HG02798 (cell line): ENCODE data around the gene LAMA5.
A peak's percentile ranks its signal among the peaks of the same experiment; 100 is the strongest.

Source experiments
- ATAC-seq: cut with Tn5 transposase; IDR thresholded peaks from one replicate; pipeline ENCODE4 v1.9.1; 2021; ENCODE audit warnings: mild to moderate bottlenecking; ENCODE audit not compliant: unreplicated experiment, poor library complexity

The LAMA5 gene

DNA sequence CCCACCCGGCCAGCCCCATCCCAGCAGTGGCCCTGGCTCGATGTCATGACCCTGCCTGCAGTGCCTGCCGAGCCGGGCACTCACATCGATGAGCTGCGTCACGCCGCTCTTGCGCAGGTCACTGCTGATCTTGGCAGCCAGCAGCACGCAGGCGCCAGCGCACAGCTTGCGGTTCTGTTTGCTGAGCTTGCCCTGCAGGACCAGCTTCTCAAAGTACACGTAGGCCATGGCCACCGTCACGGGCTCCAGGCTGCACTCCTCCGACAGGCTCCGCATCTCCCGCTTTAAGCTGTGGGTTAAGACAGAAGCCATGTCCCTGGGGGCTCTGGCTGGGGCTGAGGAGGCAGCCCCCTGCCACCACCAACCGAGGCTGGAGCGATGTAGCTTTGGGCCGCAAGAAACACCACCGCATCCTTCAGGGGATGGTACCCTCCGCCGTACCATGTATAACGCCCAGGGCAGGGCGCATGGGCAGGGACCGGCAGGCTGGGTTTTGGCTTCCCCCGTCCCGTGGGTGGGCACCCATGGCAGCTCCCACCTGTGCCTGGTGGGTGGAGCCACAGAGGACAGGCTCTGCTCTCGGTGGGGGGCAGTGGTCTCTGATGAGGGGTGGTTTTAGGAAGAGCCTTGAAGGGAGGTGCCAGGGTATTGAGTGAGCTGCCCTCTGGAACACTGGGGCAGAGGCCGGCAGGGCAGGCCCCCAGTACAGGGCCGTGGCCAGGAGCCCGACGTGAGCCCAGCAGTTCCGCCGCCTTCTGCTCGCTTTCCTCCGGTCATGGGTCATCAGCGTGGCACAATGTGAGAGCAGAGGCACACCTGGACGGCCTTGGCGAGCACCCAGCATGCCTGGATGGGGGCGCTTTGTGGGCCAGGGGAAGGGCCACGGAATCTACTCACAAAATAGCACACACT, 24.3 kb upstream of the LAMA5 start:
- ATAC-seq = no peak

DNA sequence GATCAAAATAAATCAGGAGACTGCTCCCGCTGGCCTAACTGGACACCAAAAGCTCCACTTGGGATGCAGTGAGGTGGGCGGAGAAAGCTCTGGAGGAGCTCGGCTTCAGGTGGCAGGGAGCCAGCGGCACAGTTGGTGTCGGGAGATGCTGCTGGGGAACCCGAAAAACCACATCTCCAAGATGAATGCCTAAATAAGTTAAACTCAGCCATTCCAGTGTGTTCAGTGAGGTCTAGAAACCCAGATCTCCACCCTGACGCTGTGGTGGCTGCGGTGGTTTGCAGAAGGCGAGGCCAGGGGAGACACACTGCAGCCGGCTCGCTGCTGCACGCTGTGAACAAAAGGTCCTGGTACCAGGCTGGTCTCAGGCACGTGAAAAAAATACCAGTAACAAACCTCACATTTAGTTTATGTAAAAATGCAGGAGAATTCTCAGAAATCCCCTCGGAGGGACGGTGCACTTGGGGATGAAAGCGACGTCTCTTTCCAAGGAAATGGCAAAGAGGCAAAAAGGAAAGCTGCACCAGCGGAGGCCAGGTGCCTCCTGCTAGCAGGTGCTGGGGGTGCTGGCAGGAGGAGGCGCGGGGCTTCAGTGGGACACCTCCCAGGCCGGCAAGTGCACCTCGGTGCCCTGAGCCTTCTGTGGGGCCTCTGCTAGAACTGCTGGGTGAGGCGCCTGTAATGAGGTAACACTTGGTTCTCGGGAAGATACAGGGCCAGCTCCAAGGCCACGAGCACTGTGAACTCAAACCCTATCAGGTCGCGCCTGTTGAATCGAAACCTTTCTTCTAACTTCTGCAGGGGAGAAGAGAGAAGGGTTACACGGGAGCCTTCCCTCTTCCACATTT, 23.4 kb upstream of the LAMA5 start:
- no peak for ATAC-seq

DNA sequence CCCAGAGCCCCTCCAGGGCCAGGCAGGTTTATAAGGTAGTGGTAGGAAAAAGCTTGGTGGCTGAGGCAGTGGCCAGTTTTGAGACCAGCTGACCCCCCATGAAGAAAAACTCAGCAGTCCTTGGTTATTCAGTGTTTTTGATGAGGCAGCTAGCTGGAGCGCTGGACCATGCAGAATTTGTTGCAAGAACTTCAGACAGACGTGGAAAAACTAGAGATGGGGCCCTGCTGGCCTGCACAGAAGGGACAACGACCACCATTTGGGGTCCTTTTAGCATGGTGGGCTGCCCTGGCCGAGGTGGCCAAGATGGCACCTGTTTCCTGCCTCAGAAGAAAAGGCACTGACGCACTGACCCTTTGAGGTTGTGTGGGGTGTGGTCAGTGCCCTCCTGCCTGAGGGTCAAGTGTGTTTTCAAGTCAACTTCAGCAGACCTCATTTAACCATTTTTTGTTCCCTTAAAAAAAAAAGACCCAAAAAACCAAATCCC, 22.5 kb upstream of the LAMA5 start:
- no peak for ATAC-seq

- no peak for ATAC-seq
Observed at GRCh38 chr20:62388839-62389600, 21.9 kb upstream of the LAMA5 start.

DNA sequence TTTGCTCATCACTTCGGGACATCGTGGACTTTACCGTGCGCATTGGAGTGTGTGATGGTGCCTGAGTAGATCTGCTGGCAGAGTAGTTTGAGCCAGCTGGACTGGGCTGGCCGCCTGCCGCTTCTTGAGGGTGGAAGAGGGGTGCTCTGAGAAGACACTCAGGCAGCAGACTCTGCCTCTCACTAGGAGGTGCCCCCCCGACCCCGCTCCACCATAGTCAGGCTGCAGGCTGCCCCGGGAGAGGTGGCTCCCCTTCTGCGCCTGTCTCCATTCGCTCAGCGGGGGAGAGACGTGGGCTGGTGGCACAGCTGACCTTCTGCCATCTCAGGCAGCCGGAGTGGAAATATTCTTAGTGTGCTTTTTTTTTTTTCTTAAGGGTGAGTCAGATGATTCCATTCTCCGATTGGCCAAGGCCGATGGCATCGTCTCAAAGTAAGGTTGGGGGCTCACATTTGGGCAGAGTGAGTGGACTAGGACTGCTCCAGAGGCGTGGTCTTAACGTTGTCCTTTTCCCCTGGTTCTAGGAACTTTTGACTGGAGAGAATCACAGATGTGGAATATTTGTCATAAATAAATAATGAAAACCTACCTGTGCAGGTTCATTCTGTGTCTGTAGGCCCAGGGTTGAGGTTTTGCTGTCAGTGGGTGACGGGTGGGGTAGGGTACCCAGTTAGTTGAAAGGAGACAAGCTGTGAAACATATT, 21.0 kb upstream of the LAMA5 start:
- ATAC-seq = no peak

DNA sequence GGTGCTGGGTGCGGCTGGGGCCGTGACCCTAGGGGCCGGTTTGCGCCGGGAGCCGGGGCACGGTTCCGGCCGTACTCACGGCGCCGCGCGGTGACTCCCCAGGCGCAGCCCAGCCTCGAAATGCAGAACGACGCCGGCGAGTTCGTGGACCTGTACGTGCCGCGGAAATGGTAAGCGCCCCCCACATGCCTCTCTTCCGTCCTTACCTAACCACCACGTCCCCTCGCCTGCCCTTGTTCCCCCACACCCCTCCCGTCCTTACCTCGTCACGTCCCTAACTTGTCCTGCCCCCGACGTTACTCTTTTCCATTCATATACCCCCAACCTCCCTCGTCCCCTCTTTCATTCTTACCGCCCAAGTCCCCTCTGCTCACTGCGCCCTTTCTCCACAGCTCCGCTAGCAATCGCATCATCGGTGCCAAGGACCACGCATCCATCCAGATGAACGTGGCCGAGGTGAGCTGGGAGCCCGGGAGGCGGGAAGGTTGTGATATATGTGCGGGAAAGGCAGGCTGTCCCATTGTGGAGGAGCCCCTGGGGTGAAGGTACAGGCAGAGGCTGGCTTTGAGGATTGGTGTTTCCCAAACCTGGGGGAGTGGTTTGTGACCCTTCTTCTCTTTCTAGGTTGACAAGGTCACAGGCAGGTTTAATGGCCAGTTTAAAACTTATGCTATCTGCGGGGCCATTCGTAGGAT, 20.3 kb upstream of the LAMA5 start:
- ATAC-seq = no peak

DNA sequence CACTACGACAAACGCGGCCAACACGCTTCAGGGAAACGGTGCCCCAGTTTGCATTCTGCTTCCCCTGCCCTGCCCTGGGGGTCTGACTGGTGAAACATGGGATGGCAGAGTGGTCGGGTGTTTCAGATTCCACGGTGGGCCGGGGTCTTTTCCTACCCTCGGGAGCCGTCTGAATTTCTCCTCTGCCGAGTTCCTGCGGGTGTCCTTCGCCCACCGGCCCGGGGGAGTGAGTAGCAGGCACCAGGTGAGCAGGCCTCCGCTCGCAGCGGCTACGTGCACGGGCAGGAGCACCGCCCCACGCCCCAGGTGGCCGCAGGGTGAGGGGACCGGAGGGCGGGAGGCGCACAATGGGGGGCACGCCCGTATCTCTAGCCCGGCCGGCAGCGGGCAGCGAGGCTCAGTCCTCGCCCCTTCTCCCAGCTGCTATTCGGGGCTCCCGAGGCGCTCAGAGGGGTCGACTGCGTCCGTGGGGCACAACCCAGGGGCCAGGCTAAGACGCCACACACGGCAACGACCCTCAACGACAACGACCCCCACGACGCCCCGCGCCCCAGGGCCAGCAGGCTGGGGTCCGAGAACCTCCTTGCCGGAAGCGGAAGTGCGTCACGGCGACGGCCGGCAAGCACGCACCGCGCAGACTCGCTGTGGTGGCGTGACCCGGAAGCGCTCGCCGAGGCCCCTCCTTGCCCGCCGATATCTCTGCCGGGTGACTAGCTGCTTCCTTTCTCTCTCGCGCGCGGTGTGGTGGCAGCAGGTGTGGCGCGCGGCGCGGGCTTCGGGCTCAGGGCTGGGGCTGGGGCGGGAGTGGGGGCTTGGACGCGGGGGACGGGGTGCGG, 19.5 kb upstream of the LAMA5 start, which contains the start of gene RPS21:
RPS21 (plus strand) TSS at position 721 of the 836 bp plus-strand sequence. CDS start 236 bp downstream, outside the sequence.
- ATAC-seq = peak; percentile 84

GRCh38 chr20:62382306-62383198, 15.4 kb upstream of the LAMA5 start:
- peak; percentile 67 for ATAC-seq

DNA sequence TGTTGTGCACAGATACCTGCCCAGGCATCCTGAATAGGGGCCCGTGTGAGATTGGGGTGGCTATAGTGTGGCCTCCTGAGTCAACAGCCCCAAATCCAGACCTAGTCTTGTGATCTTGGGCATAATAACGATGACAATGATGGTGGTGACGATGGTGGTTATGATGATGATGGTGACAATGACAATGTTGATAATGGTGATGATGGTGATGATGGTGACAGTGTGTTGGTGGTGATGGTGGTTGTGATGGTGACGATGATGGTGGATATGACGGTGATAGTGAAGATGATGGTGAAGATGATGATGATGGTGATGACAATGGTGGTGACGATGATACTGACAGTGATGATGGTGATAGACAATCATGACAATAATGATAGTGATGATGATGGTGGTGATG, 14.7 kb upstream of the LAMA5 start:
- no peak for ATAC-seq

GRCh38 chr20:62381202-62381797, 14.2 kb upstream of the LAMA5 start:
- ATAC-seq = no peak

DNA sequence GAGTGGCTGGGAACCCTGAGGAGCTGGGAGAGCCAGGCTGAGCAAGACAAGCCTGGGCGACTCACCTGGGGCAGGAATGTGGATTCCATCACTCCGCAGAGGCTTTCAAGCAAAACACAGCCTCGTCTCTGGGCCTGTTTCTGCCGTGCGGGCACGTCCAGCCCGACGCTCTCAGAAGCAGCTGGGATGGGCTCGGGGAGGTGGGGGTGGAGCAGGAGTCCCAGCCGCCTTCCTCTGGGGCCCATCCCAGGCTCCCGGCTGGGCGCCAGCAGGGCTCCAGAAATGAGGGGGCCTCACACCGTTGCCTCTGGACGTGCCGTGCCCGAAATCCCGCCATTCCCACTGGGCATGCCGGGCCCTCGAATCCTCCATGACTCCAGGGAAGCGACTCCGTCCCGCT, 11.1 kb upstream of the LAMA5 start:
- no peak for ATAC-seq

- no peak for ATAC-seq
Observed at GRCh38 chr20:62377615-62378178, 10.6 kb upstream of the LAMA5 start.

GRCh38 chr20:62377064-62377461, 10.0 kb upstream of the LAMA5 start:
- ATAC-seq = no peak

DNA sequence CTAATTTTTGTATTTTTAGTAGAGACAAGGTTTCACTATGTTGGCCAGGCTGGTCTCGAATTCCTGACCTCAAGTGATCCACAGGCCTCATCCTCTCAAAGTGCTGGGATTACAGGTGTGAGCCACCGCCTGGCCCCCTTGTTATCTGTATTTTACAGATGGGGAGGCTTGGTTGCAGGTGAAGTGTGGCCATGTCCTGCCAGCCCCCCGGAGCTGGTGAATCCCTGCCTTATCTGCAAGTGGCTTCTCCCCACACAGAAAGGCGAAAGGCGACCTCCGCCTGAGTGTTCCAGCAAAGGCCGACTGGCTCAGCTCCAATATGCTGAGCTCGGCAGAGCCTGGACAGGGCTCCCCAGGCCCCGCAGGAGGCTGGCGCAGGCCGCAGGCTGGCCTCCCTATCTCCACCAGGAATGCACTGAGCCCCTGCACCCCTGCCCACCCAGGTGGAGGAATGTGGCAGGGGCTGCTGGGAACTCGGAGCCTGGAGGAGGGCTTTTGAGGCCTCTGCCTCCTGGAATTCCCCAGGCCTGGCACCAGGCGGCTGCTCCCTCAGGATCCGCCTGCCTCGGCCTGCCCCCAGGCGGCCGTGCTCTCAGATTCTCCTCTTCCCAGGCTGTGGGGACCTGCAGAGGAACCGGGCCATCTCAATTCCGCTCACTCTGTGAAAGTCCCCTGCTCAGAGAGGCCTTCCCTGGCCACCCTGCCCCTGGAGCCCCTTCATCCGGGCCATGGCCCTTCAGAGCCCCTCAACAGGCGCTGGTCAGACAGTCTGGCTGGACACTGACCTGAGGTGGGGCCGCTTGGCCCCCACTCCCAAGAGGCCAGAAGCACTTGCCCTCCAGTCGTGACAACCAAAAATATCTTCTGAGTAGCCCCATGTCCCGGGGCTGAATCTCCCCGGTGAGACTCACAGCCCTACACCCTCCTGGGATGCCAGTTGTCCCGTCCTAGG, 9.3 kb upstream of the LAMA5 start:
- no peak for ATAC-seq

- ATAC-seq = no peak
Observed at GRCh38 chr20:62374331-62375152, 7.4 kb upstream of the LAMA5 start.
